GM23338 (cell line): ENCODE results near the gene CXCL8. TPM values are rescaled to one million over a fixed set of nuclear protein-coding genes. Genes with fewer than 3 reads are reported as not detected.

Experiments
- ATAC-seq: fragments of 200-7000 bp; cut with Tn5 transposase; 3 replicates; pipeline ENCODE4 v1.9.1; 2020
- DNase-seq: peaks from one replicate; pipeline ENCODE4 v3.0.0-alpha.2; 2015; ENCODE audit warnings: low spot score
- H2AFZ ChIP-seq: fragments of 200-600 bp; sonication (generic); 2 replicates; pipeline ENCODE4 v1.8.0; 2016; ENCODE audit warnings: antibody characterized with exemption, mild to moderate bottlenecking, moderate library complexity
- H3F3A ChIP-seq: fragments of 200-600 bp; sonication (generic); replicated peaks from 2 replicates; pipeline ENCODE4 v1.8.0; 2017; ENCODE audit warnings: antibody characterized with exemption, mixed run types, low read depth
- H3K27ac ChIP-seq: fragments of 200-600 bp; sonication (generic); 2 replicates; pipeline ENCODE4 v1.6.1; 2016; ENCODE audit warnings: low read depth
- H3K27me3 ChIP-seq: fragments of 200-600 bp; sonication (generic); 2 replicates; pipeline ENCODE4 v1.8.0; 2016; ENCODE audit warnings: mild to moderate bottlenecking, mixed run types, moderate library complexity; ENCODE audit not compliant: insufficient read depth
- H3K36me3 ChIP-seq: fragments of 200-600 bp; sonication (generic); 2 replicates; pipeline ENCODE4 v1.8.0; 2016; ENCODE audit warnings: mild to moderate bottlenecking; ENCODE audit not compliant: insufficient read depth
- H3K4me1 ChIP-seq: fragments of 200-600 bp; sonication (generic); 2 replicates; pipeline ENCODE4 v1.8.0; 2016; ENCODE audit warnings: mild to moderate bottlenecking, moderate library complexity; ENCODE audit not compliant: insufficient read depth
- H3K4me2 ChIP-seq: fragments of 200-600 bp; sonication (generic); 2 replicates; pipeline ENCODE4 v1.7.1; 2017; ENCODE audit warnings: mixed run types
- H3K4me3 ChIP-seq: fragments of 200-600 bp; sonication (generic); 2 replicates; pipeline ENCODE4 v1.6.1; 2016; ENCODE audit warnings: mixed run types
- H3K79me2 ChIP-seq: fragments of 200-600 bp; sonication (generic); replicated peaks from 2 replicates; pipeline ENCODE4 v1.8.0; 2017; ENCODE audit warnings: mild to moderate bottlenecking; ENCODE audit not compliant: insufficient read depth
- H3K9me2 ChIP-seq: fragments of 200-600 bp; sonication (generic); 2 replicates; pipeline ENCODE4 v1.8.0; 2017; ENCODE audit not compliant: insufficient read depth
- H4K20me1 ChIP-seq: fragments of 200-600 bp; sonication (generic); replicated peaks from 2 replicates; pipeline ENCODE4 v1.8.0; 2017; ENCODE audit warnings: mild to moderate bottlenecking; ENCODE audit not compliant: insufficient read depth
- H3K27ac Mint-ChIP-seq: 2 replicates; pipeline ENCODE4 v1.8.0; 2020; ENCODE audit warnings: inconsistent platforms, mild to moderate bottlenecking, moderate library complexity, mixed read lengths
- H3K27me3 Mint-ChIP-seq: 3 replicates; pipeline ENCODE4 v1.8.0; 2022; ENCODE audit warnings: low read depth, mild to moderate bottlenecking, moderate library complexity, mixed read lengths, inconsistent platforms; ENCODE audit not compliant: insufficient read depth, poor library complexity
- H3K36me3 Mint-ChIP-seq: 3 replicates; pipeline ENCODE4 v1.8.0; 2021; ENCODE audit warnings: low read depth, mild to moderate bottlenecking, inconsistent platforms, moderate library complexity, mixed read lengths
- H3K4me1 Mint-ChIP-seq: 3 replicates; pipeline ENCODE4 v1.8.0; 2020; ENCODE audit warnings: mild to moderate bottlenecking, inconsistent platforms, mixed read lengths
- H3K4me3 Mint-ChIP-seq: 3 replicates; pipeline ENCODE4 v1.8.0; 2021; ENCODE audit warnings: moderate library complexity, mild to moderate bottlenecking, inconsistent platforms, mixed read lengths
- H3K9me3 Mint-ChIP-seq: 3 replicates; pipeline ENCODE4 v1.8.0; 2020; ENCODE audit warnings: moderate library complexity, mild to moderate bottlenecking, inconsistent platforms, mixed read lengths
- CREB1 ChIP-seq: fragments of 250-450 bp; sonication (Bioruptor Pico); IDR thresholded peaks from 2 replicates; pipeline ENCODE4 v1.5.0; 2020; ENCODE audit warnings: low read depth, mild to moderate bottlenecking, moderate library complexity
- EZH2 ChIP-seq: fragments of 200-600 bp; sonication (generic); IDR thresholded peaks from one replicate; pipeline ENCODE4 v1.8.0; 2017; ENCODE audit warnings: antibody characterized with exemption, mild to moderate bottlenecking, low read depth; ENCODE audit not compliant: unreplicated experiment
- EZH2phosphoT487 ChIP-seq: fragments of 200-600 bp; sonication (generic); IDR thresholded peaks from one replicate; pipeline ENCODE4 v1.8.1; 2018; ENCODE audit warnings: antibody characterized with exemption; ENCODE audit not compliant: unreplicated experiment
- JUNB ChIP-seq: IDR thresholded peaks from one replicate; pipeline ENCODE4 v1.6.1; 2016; ENCODE audit warnings: antibody characterized with exemption; ENCODE audit not compliant: unreplicated experiment
- NANOG ChIP-seq: IDR thresholded peaks from 2 replicates; pipeline ENCODE4 v1.6.1; 2016; ENCODE audit warnings: antibody characterized with exemption, borderline replicate concordance
- POLR2AphosphoS5 ChIP-seq: IDR thresholded peaks from 2 replicates; pipeline ENCODE4 v1.6.1; 2016; ENCODE audit warnings: antibody characterized with exemption, low read depth
- STAT1 ChIP-seq: IDR thresholded peaks from one replicate; pipeline ENCODE4 v1.6.1; 2016; ENCODE audit warnings: antibody characterized with exemption; ENCODE audit not compliant: unreplicated experiment
- ZNF114 ChIP-seq: fragments of 250-450 bp; sonication (Bioruptor Pico); IDR thresholded peaks from 2 replicates; pipeline ENCODE4 v1.5.0; 2020; ENCODE audit warnings: mild to moderate bottlenecking, moderate library complexity
- ZNF331 ChIP-seq: fragments of 250-450 bp; sonication (Bioruptor Pico); IDR thresholded peaks from 2 replicates; pipeline ENCODE4 v1.5.0; 2020; ENCODE audit warnings: low read depth, mild to moderate bottlenecking, moderate library complexity
- polyA plus RNA-seq: library from polyadenylated mRNA; unstranded; fragments of >200 nt; fragmentation: Nextera tagmentation; extraction: Ambion mirVana; gene quantifications from 2 replicates; pipeline ENCODE4 v1.2.1, GENCODE V29; 2016
- total RNA-seq: library from RNA; depleted of rRNA; stranded (reverse); fragments of >200 nt; shearing (Covaris generic); gene quantifications from 2 replicates; pipeline ENCODE4 v1.2.3, GENCODE V29; 2014
- TF ChIP-seq, protein P1 (sequence below), 2 experiments: fragments of 200-600 bp in 1 of 2; sonication (generic) in 1 of 2; conservative IDR thresholded peaks; 2 replicates each; pipeline versions ENCODE4 v1.5.1 to v1.6.1; 2016 to 2017; ENCODE audit warnings: antibody characterized with exemption in 2 of 2, low read depth in 2 of 2, mild to moderate bottlenecking in 2 of 2, moderate library complexity in 1 of 2
- TF ChIP-seq, protein P2 (sequence below): IDR thresholded peaks from one replicate; pipeline ENCODE4 v1.6.1; 2018; ENCODE audit warnings: antibody characterized with exemption; ENCODE audit not compliant: unreplicated experiment
- TF ChIP-seq, protein P3 (sequence below): IDR thresholded peaks from 2 replicates; pipeline ENCODE4 v1.6.1; 2016; ENCODE audit warnings: antibody characterized with exemption
- TF ChIP-seq, protein P4 (sequence below): fragments of 250-450 bp; sonication (Bioruptor Pico); IDR thresholded peaks from 2 replicates; pipeline ENCODE4 v1.5.0; 2020; ENCODE audit warnings: mild to moderate bottlenecking, moderate library complexity

CXCL8 gene
- total and polyA plus RNA-seq, 2 experiments from 2014 or later = 0.11 TPM; not detected in 1

DNA sequence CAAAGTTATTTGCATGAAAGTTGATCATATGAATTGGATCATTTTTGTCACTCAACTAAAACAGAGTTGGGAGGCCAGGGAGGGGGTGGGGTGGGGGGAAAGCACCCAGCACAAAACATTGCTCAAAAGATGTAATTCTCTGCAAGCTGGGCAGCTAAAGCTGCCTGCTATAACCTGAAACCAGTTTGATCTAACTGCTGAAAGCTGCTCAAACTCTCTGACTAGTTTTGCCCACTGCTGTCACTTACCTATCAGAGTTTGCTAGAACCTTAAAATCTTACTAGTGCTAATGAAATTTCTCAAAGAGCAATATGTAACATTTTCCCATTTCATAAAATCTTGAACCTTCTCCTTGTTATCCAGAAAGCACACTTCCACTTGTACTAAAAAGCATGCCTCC lies 10.4 kb downstream of the CXCL8 start:
- Mint-ChIP-seq H3K27ac (no peak overlapping the region), H3K9me3 (no peaks in the 10 kb centered on the region), H3K4me3 (no peak overlapping the region), H3K27me3 (no peaks in the 10 kb centered on the region), H3K36me3 (no peaks in the 10 kb centered on the region), H3K4me1 (peaks cover 4% of the 10 kb centered on the region; the same call in 2 of the 3 replicates)
- H4K20me1 ChIP-seq = no peaks in the 10 kb centered on the region
- H3K27ac ChIP-seq = no peak overlapping the region
- ATAC-seq (no peak), DNase-seq (no peak)
- no peaks in the 10 kb centered on the region for H3F3A ChIP-seq
- H3K4me1 ChIP-seq = no peaks in the 10 kb centered on the region
- H3K36me3 ChIP-seq = no peaks in the 10 kb centered on the region
- TF ChIP-seq ZNF114 (no peak), NANOG (no peak), ZNF331 (CRISPR knock-in tag) (no peak), EZH2phosphoT487 (no peak), JUNB (no peak), CREB1 (CRISPR knock-in tag) (no peak), EZH2 (no peak), STAT1 (no peak), POLR2AphosphoS5 (no peak)
- TF ChIP-seq, protein P1, sequence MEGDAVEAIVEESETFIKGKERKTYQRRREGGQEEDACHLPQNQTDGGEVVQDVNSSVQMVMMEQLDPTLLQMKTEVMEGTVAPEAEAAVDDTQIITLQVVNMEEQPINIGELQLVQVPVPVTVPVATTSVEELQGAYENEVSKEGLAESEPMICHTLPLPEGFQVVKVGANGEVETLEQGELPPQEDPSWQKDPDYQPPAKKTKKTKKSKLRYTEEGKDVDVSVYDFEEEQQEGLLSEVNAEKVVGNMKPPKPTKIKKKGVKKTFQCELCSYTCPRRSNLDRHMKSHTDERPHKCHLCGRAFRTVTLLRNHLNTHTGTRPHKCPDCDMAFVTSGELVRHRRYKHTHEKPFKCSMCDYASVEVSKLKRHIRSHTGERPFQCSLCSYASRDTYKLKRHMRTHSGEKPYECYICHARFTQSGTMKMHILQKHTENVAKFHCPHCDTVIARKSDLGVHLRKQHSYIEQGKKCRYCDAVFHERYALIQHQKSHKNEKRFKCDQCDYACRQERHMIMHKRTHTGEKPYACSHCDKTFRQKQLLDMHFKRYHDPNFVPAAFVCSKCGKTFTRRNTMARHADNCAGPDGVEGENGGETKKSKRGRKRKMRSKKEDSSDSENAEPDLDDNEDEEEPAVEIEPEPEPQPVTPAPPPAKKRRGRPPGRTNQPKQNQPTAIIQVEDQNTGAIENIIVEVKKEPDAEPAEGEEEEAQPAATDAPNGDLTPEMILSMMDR (conservative IDR thresholded peaks at IDR 0.05; ENCODE audit: low read depth in 2 of 2) = no peak
- TF ChIP-seq, protein P2, sequence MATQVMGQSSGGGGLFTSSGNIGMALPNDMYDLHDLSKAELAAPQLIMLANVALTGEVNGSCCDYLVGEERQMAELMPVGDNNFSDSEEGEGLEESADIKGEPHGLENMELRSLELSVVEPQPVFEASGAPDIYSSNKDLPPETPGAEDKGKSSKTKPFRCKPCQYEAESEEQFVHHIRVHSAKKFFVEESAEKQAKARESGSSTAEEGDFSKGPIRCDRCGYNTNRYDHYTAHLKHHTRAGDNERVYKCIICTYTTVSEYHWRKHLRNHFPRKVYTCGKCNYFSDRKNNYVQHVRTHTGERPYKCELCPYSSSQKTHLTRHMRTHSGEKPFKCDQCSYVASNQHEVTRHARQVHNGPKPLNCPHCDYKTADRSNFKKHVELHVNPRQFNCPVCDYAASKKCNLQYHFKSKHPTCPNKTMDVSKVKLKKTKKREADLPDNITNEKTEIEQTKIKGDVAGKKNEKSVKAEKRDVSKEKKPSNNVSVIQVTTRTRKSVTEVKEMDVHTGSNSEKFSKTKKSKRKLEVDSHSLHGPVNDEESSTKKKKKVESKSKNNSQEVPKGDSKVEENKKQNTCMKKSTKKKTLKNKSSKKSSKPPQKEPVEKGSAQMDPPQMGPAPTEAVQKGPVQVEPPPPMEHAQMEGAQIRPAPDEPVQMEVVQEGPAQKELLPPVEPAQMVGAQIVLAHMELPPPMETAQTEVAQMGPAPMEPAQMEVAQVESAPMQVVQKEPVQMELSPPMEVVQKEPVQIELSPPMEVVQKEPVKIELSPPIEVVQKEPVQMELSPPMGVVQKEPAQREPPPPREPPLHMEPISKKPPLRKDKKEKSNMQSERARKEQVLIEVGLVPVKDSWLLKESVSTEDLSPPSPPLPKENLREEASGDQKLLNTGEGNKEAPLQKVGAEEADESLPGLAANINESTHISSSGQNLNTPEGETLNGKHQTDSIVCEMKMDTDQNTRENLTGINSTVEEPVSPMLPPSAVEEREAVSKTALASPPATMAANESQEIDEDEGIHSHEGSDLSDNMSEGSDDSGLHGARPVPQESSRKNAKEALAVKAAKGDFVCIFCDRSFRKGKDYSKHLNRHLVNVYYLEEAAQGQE = no peak
- TF ChIP-seq, protein P3, sequence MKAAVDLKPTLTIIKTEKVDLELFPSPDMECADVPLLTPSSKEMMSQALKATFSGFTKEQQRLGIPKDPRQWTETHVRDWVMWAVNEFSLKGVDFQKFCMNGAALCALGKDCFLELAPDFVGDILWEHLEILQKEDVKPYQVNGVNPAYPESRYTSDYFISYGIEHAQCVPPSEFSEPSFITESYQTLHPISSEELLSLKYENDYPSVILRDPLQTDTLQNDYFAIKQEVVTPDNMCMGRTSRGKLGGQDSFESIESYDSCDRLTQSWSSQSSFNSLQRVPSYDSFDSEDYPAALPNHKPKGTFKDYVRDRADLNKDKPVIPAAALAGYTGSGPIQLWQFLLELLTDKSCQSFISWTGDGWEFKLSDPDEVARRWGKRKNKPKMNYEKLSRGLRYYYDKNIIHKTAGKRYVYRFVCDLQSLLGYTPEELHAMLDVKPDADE = no peak
- TF ChIP-seq, protein P4, sequence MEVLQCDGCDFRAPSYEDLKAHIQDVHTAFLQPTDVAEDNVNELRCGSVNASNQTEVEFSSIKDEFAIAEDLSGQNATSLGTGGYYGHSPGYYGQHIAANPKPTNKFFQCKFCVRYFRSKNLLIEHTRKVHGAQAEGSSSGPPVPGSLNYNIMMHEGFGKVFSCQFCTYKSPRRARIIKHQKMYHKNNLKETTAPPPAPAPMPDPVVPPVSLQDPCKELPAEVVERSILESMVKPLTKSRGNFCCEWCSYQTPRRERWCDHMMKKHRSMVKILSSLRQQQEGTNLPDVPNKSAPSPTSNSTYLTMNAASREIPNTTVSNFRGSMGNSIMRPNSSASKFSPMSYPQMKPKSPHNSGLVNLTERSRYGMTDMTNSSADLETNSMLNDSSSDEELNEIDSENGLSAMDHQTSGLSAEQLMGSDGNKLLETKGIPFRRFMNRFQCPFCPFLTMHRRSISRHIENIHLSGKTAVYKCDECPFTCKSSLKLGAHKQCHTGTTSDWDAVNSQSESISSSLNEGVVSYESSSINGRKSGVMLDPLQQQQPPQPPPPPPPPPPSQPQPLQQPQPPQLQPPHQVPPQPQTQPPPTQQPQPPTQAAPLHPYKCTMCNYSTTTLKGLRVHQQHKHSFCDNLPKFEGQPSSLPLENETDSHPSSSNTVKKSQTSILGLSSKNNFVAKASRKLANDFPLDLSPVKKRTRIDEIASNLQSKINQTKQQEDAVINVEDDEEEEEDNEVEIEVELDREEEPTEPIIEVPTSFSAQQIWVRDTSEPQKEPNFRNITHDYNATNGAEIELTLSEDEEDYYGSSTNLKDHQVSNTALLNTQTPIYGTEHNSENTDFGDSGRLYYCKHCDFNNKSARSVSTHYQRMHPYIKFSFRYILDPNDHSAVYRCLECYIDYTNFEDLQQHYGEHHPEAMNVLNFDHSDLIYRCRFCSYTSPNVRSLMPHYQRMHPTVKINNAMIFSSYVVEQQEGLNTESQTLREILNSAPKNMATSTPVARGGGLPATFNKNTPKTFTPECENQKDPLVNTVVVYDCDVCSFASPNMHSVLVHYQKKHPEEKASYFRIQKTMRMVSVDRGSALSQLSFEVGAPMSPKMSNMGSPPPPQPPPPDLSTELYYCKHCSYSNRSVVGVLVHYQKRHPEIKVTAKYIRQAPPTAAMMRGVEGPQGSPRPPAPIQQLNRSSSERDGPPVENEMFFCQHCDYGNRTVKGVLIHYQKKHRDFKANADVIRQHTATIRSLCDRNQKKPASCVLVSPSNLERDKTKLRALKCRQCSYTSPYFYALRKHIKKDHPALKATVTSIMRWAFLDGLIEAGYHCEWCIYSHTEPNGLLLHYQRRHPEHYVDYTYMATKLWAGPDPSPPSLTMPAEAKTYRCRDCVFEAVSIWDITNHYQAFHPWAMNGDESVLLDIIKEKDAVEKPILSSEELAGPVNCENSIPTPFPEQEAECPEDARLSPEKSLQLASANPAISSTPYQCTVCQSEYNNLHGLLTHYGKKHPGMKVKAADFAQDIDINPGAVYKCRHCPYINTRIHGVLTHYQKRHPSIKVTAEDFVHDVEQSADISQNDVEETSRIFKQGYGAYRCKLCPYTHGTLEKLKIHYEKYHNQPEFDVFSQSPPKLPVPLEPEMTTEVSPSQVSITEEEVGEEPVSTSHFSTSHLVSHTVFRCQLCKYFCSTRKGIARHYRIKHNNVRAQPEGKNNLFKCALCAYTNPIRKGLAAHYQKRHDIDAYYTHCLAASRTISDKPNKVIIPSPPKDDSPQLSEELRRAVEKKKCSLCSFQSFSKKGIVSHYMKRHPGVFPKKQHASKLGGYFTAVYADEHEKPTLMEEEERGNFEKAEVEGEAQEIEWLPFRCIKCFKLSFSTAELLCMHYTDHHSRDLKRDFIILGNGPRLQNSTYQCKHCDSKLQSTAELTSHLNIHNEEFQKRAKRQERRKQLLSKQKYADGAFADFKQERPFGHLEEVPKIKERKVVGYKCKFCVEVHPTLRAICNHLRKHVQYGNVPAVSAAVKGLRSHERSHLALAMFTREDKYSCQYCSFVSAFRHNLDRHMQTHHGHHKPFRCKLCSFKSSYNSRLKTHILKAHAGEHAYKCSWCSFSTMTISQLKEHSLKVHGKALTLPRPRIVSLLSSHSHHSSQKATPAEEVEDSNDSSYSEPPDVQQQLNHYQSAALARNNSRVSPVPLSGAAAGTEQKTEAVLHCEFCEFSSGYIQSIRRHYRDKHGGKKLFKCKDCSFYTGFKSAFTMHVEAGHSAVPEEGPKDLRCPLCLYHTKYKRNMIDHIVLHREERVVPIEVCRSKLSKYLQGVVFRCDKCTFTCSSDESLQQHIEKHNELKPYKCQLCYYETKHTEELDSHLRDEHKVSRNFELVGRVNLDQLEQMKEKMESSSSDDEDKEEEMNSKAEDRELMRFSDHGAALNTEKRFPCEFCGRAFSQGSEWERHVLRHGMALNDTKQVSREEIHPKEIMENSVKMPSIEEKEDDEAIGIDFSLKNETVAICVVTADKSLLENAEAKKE (CRISPR knock-in tag) = no peak
- no peak overlapping the region for H3K4me2 ChIP-seq
- H2AFZ ChIP-seq = no peak overlapping the region; the same call in 1 of the 2 replicates
- no peaks in the 10 kb centered on the region for H3K9me2 ChIP-seq
- no peak overlapping the region for H3K4me3 ChIP-seq
- no peaks in the 10 kb centered on the region for H3K79me2 ChIP-seq
- H3K27me3 ChIP-seq = no peaks in the 10 kb centered on the region
